Stimulated activated effector memory CD8-positive, alpha-beta T cell treated with anti-CD3 and anti-CD28 coated beads, Interleukin-12 subunit alpha, Interleukin-12 subunit beta, amount 100 ng/mL, for 72 hours (primary cell): ENCODE measurements around the gene ATXN1.
A peak's percentile ranks its signal among the peaks of the same experiment; 100 is the strongest.

Experiments
- ATAC-seq: fragments of 150-1000 bp; cut with Tn5 transposase; 2 replicates; pipeline ENCODE4 v1.10.0; 2021
- DNase-seq, 2 donors: peaks; one replicate each; pipeline ENCODE4 v3.0.0; 2021 to 2022; ENCODE audit warnings: low spot score in 2 of 2
- H3K27ac Mint-ChIP-seq: one replicate; pipeline ENCODE4 v1.8.0; 2022; ENCODE audit warnings: mild to moderate bottlenecking, mixed read lengths
- H3K36me3 Mint-ChIP-seq: one replicate; pipeline ENCODE4 v1.8.0; 2022; ENCODE audit warnings: mild to moderate bottlenecking, mixed read lengths
- H3K4me1 Mint-ChIP-seq: one replicate; pipeline ENCODE4 v1.8.0; 2022; ENCODE audit warnings: mixed read lengths
- H3K4me3 Mint-ChIP-seq: one replicate; pipeline ENCODE4 v1.8.0; 2022; ENCODE audit warnings: mild to moderate bottlenecking, mixed read lengths
- H3K9me3 Mint-ChIP-seq: one replicate; pipeline ENCODE4 v1.8.0; 2022; ENCODE audit warnings: mixed read lengths

ATXN1 gene

DNA sequence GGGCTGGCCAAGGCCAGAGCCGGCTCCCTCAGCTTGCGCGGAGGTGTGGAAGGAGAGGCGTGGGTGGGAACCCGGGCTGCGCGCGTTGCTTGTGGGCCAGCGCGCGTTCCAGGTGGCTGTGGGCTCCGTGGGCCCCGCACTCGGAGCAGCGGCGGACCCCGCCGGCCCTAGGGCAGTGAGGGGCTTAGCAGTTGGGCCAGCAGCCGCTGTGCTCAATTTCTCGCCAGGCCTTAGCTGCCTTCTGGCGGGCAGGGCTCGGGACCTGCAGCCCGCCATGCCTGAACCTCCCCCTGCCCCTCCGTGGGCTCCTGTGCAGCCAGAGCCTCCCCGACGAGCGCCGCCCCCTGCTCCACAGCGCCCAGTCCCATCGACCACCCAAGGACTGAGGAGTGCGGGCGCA lies 414.4 kb downstream of the ATXN1 start:
- ATAC-seq (no peak), DNase-seq (no peak)
- peaks cover 10% of the 10 kb centered on the region for H3K36me3 Mint-ChIP-seq
- no peak overlapping the region for H3K4me3 Mint-ChIP-seq
- no peaks in the 10 kb centered on the region for H3K9me3 Mint-ChIP-seq
- peaks cover 6% of the 10 kb centered on the region for H3K4me1 Mint-ChIP-seq
- H3K27ac Mint-ChIP-seq, result no peak overlapping the region

DNA sequence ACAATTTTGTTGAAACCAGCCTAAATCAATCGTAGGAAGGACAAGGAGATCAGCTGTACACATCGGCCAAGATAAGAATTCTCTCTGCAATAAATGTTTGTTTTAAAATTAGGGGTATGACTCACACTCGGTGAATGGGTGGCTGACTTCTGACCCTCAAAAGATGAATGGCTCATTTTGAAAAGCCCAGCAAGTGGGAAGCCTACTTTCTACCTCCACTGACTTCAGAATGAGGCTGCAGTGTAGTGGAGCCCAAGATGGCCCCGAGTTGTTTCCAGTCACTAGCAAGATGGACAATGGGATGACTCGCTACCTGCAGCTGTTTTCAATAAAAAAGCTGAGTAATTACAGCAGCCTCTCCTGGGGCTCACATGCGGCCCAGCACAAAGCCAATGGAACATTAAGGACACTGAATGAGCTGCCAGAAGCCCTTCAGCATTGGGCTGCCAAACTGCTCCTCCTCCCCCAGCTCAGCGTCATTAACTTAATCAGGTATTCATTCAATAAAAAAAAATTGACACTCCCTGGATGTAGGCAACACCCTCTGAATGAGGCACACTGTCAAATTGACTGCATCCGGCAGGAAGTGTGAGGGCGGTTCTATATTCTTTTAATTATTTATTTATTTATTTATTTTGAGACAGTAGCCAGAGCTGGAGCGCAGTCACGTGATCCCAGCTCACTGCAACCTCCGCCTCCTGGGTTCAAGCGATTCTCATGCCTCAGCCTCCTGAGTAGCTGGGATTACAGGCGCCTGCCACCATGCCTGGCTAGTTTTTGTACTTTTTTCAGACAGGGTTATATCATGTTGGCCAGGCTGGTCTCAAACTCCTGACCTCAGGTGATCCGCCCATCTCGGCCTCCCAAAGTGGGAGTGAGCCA lies 415.6 kb downstream of the ATXN1 start:
- Mint-ChIP-seq H3K4me3 (no peak overlapping the region), H3K9me3 (no peaks in the 10 kb centered on the region), H3K4me1 (peaks cover 6% of the 10 kb centered on the region), H3K36me3 (peaks cover 10% of the 10 kb centered on the region), H3K27ac (no peak overlapping the region)
- DNase-seq (no peak), ATAC-seq (no peak)

DNA sequence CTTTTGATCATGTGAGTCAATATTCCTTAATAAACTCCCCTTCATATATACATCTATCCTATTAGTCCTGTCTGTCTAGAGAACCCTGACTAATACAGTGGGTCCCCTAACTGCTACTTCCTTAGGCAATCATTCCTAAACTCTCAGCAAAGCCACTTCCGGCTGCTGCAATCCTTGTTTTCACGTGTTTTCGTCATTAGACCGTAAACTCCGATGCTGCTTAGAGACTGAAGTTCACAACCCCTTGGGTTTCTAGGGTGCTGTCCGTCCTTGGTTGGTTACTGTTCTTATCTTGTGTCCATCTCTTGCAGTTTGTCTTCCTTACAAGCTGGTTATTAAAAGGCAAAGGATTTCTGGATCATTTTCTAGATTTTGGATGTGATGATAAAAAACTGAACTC lies 416.5 kb downstream of the ATXN1 start:
- DNase-seq (no peak), ATAC-seq (no peak)
- no peak overlapping the region for H3K4me3 Mint-ChIP-seq
- peaks cover 6% of the 10 kb centered on the region for H3K36me3 Mint-ChIP-seq
- H3K27ac Mint-ChIP-seq, result no peak overlapping the region
- H3K4me1 Mint-ChIP-seq, result peaks cover 6% of the 10 kb centered on the region
- H3K9me3 Mint-ChIP-seq, result no peaks in the 10 kb centered on the region

DNA sequence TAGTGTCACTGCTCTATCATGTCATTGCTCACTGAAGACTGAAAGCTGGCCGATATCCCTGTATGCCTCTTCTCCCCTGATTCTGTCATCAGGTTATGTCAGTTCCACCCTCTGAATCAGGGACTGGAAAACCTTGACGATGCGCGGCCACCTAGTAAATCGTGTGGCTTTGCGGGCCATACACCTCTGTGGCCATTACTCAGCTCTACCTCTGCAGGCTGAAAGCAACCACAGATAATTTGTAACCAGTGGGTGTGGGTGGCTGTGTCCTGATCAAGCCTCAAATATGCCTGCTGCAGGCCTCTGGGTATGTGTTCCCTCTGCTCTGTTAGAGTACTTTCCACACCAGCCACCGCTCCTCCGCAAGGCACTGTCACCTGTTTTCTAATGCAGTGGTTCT lies 417.7 kb downstream of the ATXN1 start:
- Mint-ChIP-seq H3K4me1 (peaks cover 6% of the 10 kb centered on the region), H3K4me3 (no peak overlapping the region)
- ATAC-seq, result peak; percentile 44

GRCh38 chr6:16339265-16339587 lies 422.0 kb downstream of the ATXN1 start:
- peaks cover 13% of the 10 kb centered on the region for H3K36me3 Mint-ChIP-seq

More for the DNA sequence above, 417.7 kb downstream of the ATXN1 start:
- no peak for DNase-seq
- no peaks in the 10 kb centered on the region for H3K9me3 Mint-ChIP-seq
- peaks cover 9% of the 10 kb centered on the region for H3K36me3 Mint-ChIP-seq
- H3K27ac Mint-ChIP-seq, result peak overlapping the region; percentile 48

GRCh38 chr6:16338577-16339264 lies 422.5 kb downstream of the ATXN1 start:
- Mint-ChIP-seq H3K9me3 (no peaks in the 10 kb centered on the region), H3K36me3 (peaks cover 13% of the 10 kb centered on the region), H3K4me3 (no peak overlapping the region), H3K27ac (peak overlapping the region; percentile 41), H3K4me1 (peaks cover 21% of the 10 kb centered on the region)
- ATAC-seq (no peak), DNase-seq (no peak)

More at GRCh38 chr6:16339265-16339587, 422.0 kb downstream of the ATXN1 start:
- Mint-ChIP-seq H3K27ac (peak overlapping the region; percentile 41), H3K4me3 (no peak overlapping the region), H3K9me3 (no peaks in the 10 kb centered on the region), H3K4me1 (peaks cover 23% of the 10 kb centered on the region)
- DNase-seq (no peak), ATAC-seq (no peak)

DNA sequence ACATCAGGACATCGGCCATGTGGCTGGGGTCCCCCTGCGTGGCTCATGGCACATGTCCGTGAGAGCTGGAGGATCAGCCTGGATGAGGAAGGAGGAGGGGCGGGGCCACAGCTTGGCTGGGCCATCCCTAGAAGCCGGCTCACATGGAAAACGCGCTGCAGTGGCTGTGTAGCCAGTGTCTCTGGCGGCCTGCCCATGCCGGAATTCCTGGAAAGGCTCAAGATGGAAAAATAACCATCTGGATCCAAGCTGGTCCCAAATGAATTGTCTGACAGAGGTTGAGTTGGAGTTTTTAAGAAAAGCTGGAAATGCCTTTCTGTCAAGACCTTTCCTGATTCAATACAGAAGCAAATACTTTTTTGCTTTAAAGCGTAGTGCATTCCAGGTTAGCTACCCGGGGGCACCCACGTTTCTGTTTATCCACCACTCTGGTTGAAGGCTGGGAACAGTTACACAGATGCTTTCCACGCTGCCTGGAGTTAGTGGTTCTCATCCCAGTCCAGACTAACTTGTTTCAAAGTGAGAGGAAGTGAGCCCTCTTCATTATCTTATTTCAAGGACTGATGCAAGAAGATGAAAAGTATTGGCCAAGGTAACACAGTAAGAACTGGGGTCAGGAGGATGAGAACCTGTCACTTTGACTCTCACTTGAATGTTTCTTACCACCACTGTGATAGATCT lies 423.8 kb downstream of the ATXN1 start:
- no peaks in the 10 kb centered on the region for H3K9me3 Mint-ChIP-seq
- H3K27ac Mint-ChIP-seq, result no peak overlapping the region
- DNase-seq (no peak), ATAC-seq (no peak)
- H3K4me1 Mint-ChIP-seq, result peaks cover 24% of the 10 kb centered on the region
- no peak overlapping the region for H3K4me3 Mint-ChIP-seq
- peaks cover 13% of the 10 kb centered on the region for H3K36me3 Mint-ChIP-seq

- ATAC-seq (no peak), DNase-seq (no peak)
- H3K4me3 Mint-ChIP-seq, result no peak overlapping the region
These were observed 424.4 kb downstream of the ATXN1 start for GRCh38 chr6:16336911-16337294.

GRCh38 chr6:16336056-16336818 lies 425.0 kb downstream of the ATXN1 start:
- no peak for DNase-seq
- H3K36me3 Mint-ChIP-seq, result peaks cover 13% of the 10 kb centered on the region
- peak overlapping the region; percentile 77 for H3K27ac Mint-ChIP-seq

More at GRCh38 chr6:16336911-16337294, 424.4 kb downstream of the ATXN1 start:
- Mint-ChIP-seq H3K4me1 (peaks cover 24% of the 10 kb centered on the region), H3K27ac (peak overlapping the region; percentile 77), H3K9me3 (no peaks in the 10 kb centered on the region), H3K36me3 (peaks cover 13% of the 10 kb centered on the region)

GRCh38 chr6:16335176-16335575 lies 426.1 kb downstream of the ATXN1 start:
- Mint-ChIP-seq H3K36me3 (peaks cover 17% of the 10 kb centered on the region), H3K27ac (peak overlapping the region; percentile 77), H3K9me3 (no peaks in the 10 kb centered on the region), H3K4me1 (peaks cover 24% of the 10 kb centered on the region), H3K4me3 (no peak overlapping the region)
- DNase-seq (no peak), ATAC-seq (no peak)

More at GRCh38 chr6:16336056-16336818, 425.0 kb downstream of the ATXN1 start:
- H3K9me3 Mint-ChIP-seq, result no peaks in the 10 kb centered on the region
- peaks cover 24% of the 10 kb centered on the region for H3K4me1 Mint-ChIP-seq
- ATAC-seq, result no peak
- H3K4me3 Mint-ChIP-seq, result no peak overlapping the region

DNA sequence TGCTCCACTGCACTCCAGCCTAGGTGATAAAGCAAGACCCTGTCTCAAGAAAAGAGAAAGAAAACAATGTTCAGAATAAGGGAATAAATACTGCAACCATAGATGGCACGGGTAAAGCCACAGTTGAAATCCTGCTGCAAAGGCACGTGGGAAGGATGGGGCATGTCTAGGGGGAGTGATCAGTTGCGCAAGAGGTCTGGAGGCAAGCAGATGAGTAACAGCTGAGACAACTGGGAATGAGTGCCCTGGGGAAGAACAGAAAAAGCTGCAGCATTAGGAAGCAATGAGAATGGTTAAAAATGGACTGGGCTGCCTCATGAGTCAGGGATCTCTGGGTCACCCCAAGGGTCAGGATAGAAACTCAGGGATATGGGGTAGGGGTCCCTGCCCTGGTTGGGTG lies 426.6 kb downstream of the ATXN1 start:
- H3K27ac Mint-ChIP-seq, result peak overlapping the region; percentile 77
- DNase-seq, result no peak

GRCh38 chr6:16333580-16333979 lies 427.7 kb downstream of the ATXN1 start:
- Mint-ChIP-seq H3K4me1 (peaks cover 24% of the 10 kb centered on the region), H3K27ac (no peak overlapping the region), H3K9me3 (no peaks in the 10 kb centered on the region), H3K36me3 (peaks cover 20% of the 10 kb centered on the region), H3K4me3 (no peak overlapping the region)
- ATAC-seq, result no peak
- no peak for DNase-seq

More for the DNA sequence above, 426.6 kb downstream of the ATXN1 start:
- Mint-ChIP-seq H3K4me1 (peaks cover 24% of the 10 kb centered on the region), H3K9me3 (no peaks in the 10 kb centered on the region), H3K36me3 (peaks cover 19% of the 10 kb centered on the region), H3K4me3 (no peak overlapping the region)
- ATAC-seq, result no peak

DNA sequence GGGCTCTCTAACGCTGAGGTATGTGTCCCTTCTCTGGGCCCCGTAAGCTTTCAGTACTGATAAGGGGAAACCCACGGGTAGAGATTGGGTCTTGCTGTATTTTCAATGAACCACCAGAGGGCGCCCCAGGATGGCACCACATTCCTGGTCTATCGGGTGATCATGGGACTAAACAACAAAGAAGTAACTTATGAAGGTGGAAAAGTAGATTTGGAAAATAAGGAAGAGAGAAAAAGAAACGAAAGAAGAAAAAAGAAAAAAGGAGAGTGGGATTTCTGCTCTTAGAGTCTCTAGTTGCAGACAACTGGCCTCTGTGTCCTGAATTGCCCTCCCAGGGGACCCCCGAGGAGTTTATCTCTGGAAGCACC lies 429.1 kb downstream of the ATXN1 start:
- peaks cover 27% of the 10 kb centered on the region for H3K36me3 Mint-ChIP-seq
- H3K4me1 Mint-ChIP-seq, result peaks cover 24% of the 10 kb centered on the region
- H3K27ac Mint-ChIP-seq, result no peak overlapping the region
- DNase-seq (peak; percentile 68 to 88), ATAC-seq (peak; percentile 98)
- H3K4me3 Mint-ChIP-seq, result no peak overlapping the region
- H3K9me3 Mint-ChIP-seq, result no peaks in the 10 kb centered on the region

DNA sequence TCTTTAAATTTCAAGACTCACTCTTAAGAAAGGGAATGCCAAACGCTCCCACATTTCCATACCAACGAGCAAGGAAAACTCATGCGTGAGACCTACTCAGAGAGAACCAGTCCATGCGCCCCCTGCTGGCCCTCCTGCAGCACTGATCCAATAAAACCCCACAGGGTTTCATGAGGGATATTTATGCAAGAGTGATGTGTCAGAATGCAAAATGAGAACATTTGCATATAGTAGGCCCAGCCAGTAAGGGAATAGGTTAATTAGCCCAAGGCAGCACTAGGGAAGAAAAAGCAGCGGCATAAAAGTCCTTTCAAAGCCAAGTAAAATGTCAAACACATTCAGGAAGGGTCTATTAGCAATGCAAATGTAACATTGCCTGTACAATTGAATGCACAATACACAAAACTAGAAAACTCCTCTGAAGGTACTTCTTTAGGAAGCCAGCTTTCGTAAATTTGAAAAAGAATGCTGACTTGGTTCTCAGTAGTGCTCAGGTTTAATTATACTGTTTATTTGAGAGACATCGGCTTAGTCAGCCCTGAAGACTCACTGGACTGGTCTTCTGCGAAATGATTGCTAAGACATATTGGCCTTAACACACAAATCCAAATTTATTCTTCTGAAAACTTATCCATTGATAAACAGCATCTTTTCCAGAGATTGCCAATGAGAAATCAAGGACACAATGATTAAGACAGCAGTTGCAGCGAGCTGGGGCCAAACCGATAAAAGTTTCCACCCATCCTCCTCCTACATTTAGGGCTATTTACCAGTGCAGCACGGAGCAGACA lies 429.7 kb downstream of the ATXN1 start:
- DNase-seq, result peak; percentile 35 to 75
- no peaks in the 10 kb centered on the region for H3K9me3 Mint-ChIP-seq
- ATAC-seq, result peak; percentile 77
- no peak overlapping the region for H3K4me3 Mint-ChIP-seq
- peaks cover 33% of the 10 kb centered on the region for H3K36me3 Mint-ChIP-seq
- H3K4me1 Mint-ChIP-seq, result peaks cover 28% of the 10 kb centered on the region
- H3K27ac Mint-ChIP-seq, result no peak overlapping the region
